IPS-11a (cell line): Measurements from ENCODE around the gene ITGB6.

Experiments used
- H3K4me3 ChIP-seq: one replicate; pipeline ENCODE4 v1.5.1; 2013; ENCODE audit warnings: low read depth, low read length, control low read depth

Gene ITGB6

DNA sequence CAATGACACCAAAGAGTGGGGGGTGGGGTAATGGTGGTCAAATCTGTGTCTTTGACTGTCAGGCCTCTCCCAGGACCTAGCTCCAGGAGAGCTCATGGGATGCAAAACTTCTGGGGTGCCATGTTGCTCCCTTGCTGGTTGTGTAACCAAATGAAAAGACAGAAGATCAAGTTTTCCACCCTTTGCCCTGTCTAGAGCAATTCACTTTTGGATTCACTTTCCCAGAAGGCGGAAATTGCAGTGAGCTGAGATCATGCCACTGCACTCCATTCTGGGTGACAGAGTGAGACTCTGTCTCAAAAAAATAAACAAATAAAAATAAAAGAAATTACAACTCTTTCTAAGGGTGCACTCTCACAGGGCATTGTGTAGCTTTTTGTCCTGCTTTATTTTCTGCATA is 102.7 kb downstream of the ITGB6 start:
- no peak overlapping the region for H3K4me3 ChIP-seq

DNA sequence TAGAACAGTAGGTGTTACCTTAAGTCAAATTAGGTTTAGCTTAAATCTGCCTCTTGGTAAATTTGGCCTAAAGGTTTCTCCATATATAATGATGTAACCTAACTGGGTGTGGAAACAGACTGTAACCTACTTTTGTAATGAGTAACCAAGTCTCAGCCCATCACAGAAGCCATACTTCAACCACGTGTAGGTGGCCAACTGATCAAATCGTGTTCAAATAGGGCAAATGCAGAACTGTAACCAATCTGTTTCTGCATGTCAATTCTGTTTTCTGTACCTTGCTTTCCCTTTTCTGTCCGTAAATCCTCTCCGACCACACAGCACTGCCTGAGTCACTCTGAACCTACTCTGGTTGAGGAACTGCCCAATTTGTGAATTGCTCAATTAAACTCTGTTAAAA is 103.7 kb downstream of the ITGB6 start:
- H3K4me3 ChIP-seq, result no peak overlapping the region

- no peak overlapping the region for H3K4me3 ChIP-seq
Observed at GRCh38 chr2:160092445-160092844, 107.6 kb downstream of the ITGB6 start.

GRCh38 chr2:160091381-160091780 is 108.7 kb downstream of the ITGB6 start:
- H3K4me3 ChIP-seq, result no peak overlapping the region

- no peak overlapping the region for H3K4me3 ChIP-seq
Observed at GRCh38 chr2:160087854-160088745, 112.0 kb downstream of the ITGB6 start.

DNA sequence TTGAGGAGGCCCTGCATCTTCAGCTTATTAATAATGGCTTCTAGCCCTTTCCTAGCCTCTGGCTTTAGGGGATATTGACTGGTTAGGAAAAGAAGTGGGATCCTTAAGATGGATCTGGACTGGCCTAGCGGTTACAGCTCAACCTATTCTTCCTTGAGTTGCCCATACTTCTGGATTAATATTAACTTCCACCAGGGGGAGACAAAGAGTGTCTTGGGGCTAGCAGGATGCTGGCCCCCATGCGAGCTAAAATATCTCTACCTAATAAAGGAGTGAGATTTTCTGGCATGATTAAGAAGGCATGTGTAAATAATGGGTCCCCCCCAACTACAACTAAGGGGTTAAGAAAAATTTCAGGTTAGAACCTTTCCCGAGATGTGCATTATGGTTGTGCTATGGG is 114.4 kb downstream of the ITGB6 start:
- H3K4me3 ChIP-seq, result no peak overlapping the region

DNA sequence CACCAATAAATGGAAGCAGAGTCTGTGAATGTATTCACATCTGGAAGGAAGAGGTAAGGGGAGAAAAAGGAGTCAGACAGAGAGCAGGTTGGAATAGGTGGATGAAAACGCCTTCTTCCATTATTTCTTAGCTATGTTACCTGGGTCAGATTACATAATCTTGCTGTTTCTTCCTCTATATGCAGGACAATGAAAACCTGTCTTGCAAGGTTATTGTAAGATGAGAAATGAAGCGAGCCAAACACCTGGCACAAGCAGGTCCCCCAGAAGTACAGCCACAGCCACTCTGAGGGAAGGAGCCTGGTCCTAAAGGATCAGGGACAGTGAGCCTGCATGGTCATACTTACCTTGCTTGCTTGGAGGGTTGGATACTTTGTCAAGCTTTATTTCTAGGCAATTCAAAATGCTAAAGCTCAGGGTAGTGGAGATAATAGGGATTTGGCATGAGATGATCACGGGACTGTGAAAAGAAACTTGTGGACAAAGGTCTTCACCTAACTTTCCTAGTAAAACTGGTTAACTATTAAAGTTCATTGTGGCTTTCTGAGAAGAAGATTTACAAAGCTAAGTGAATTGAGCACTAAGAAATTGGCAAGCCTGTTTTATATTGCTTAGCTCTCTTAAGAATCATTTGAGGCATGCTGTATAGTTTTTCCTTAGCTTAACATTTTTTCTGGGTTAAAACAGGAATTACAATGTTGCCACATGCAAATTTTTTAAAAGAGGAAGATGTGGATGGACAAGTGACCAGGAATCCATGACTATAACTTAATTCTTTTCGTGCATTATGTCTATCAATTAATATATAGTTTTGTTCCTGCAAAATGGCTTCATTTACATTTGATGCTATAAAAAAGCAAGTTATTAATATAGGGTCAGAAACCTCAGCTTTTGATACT is 121.9 kb downstream of the ITGB6 start:
- H3K4me3 ChIP-seq, result no peak overlapping the region

DNA sequence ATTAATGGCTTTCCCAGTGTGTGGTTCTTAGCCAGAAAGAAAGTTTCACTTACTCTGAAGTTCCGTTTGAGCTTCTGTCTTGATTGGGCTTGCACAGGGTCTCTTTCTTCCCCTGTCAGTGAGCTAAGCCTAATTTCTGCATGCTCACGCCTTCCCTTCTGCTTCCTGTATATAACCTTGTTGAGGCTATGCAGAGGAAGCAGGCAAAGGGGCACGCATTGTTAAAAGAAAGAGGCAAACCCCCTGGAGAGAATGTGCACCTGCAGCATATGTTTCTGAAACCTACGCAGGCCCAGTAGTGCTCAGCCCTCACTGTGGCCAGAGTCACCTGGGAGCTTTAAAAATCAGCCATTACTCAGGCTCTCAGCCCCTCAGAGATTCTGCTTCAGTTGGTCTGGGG is 123.2 kb downstream of the ITGB6 start:
- H3K4me3 ChIP-seq, result no peak overlapping the region

- no peak overlapping the region for H3K4me3 ChIP-seq
Observed at GRCh38 chr2:160076241-160076640, 123.8 kb downstream of the ITGB6 start.

- no peak overlapping the region for H3K4me3 ChIP-seq
Observed at GRCh38 chr2:160075171-160075570, 124.9 kb downstream of the ITGB6 start.

DNA sequence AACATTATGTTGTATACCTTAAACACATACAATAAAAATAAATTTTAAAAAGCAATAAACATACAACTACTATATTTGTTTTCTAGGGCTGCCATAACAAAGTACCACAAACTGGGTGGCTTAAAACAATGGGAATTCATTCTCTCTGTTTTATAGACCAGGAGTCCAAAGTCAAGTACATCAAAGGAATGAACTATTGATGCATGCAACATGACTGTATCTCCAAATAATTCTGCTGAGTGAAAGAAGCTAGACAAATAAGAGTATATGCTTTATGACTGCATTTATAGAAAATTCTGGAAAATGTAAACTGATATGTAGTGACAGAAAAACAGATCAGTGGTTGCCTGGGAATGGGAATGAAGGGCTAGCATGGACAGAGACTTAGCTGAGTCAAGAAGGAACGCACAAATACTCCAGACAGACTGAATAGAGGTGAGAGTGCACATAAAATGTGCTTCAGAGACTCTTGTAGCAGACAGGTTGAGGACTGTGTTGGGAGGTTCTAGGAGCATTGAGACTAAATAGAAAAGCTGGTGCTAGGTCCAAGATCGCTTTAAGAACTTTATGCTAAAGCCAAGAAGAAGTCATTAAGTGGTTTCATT is 126.7 kb downstream of the ITGB6 start:
- H3K4me3 ChIP-seq, result no peak overlapping the region

DNA sequence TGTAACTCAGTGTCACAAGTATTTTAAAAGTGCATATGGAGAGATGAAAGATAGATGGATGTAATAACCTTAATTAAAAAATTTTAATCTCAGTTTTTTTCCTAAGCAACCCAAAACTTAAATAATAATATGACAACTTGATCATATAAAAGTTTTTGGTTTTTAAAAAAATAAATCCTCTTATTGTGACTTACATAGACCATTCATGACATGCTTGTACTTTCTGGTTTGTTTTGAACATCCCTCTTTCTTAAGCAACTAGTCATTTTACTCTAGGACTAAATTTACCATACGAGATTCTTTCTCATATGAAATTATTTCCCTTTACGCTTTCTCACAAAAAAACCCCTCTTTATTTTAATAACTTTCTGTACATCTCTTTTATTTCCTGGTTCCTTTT is 131.2 kb downstream of the ITGB6 start:
- no peak overlapping the region for H3K4me3 ChIP-seq

GRCh38 chr2:160064916-160065315 is 135.2 kb downstream of the ITGB6 start:
- no peak overlapping the region for H3K4me3 ChIP-seq

DNA sequence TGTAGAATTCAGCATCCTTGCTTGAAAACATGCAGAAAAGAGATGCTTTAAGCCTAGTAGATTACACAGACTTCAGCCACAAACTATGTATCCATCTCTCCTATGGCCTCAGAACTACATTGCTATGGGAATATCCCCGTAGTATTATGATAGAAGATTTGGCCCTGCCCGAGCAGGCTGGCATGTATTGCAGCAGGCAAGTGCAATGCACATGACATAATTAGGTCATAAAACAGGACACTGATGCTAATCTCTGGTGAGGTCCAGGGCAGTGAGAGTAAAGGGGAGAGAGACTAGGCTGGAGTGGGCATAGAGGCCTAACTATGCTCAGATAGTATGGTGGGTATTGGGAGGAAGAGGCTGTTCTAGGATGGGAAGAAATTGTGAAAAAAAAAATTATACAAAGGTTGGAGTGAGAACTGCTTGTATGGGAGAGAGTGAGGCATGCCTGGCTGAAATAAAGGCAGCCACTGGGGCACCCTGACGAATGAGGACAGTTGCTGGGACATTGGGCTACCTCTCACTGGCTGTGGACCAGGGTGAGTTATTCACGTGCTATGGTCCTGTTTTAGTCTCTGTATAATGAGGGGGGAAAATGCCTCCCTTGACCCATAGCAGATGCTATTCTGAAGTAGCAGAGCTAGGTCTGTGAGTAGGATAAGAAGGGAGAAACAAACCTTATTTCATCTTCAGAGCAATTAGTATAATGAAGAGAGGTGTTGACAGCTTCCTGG is 136.0 kb downstream of the ITGB6 start:
- no peak overlapping the region for H3K4me3 ChIP-seq

GRCh38 chr2:160063271-160063670 is 136.8 kb downstream of the ITGB6 start:
- H3K4me3 ChIP-seq, result no peak overlapping the region

DNA sequence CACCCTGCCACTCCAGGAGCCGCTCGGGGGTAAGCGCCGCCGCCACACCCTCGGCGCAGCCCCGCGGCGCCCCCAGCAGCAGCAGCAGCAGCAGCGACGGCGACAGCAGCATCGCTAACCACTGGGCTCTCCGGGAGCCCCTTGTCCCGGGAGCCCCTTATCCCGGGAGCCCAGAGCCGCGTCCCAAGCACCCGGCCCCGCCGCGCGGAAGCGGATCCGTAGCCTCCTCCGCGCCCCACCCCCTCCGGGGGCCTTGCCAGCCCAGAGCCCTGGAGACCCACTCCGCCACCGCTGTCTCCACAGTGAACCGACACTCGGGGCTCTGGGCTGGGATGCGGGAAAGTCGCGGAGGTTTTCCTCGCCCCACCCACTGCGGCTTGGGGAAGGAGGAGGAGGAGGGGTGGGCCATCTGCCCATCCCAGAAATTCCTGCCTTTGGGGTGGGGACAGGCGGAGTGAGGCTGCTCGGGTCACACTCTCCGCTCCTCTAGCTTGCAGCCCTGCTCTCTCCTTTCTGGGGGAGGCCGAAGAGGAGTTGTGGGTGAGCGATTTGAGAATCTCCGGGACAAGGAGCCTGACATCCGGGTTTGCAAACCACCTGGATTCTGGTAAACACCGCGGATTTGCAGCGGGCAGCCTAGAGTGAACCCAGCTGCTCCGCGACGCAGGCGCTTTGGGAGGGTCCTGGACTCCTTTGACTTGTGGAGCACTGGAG is 137.6 kb downstream of the ITGB6 start, which contains the start of gene PLA2R1:
Gene PLA2R1, minus strand, starts transcription at position 324 of the 714 bp plus-strand sequence. Its CDS starts 212 bp downstream, at position 112.
- H3K4me3 ChIP-seq, result peak within 1 kb of the TSS; percentile 53

DNA sequence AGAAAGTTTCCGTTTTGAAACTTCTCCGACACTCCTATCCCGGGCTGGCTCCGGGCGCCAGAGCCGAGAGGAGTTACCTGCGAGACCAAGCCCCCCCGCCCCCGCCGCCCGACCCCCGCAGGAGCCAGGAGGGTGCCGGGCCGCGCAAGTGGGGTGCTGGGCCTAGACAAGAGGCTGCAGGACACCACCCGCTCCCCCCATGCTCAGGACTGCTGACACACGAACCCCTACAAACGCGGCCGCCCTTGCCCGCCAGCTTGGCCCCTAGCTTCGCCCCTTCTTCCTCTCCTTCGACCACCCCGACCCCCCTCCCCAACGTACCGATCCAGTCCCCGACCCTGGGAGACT is 138.2 kb downstream of the ITGB6 start:
- H3K4me3 ChIP-seq, result peak overlapping the region; percentile 53

DNA sequence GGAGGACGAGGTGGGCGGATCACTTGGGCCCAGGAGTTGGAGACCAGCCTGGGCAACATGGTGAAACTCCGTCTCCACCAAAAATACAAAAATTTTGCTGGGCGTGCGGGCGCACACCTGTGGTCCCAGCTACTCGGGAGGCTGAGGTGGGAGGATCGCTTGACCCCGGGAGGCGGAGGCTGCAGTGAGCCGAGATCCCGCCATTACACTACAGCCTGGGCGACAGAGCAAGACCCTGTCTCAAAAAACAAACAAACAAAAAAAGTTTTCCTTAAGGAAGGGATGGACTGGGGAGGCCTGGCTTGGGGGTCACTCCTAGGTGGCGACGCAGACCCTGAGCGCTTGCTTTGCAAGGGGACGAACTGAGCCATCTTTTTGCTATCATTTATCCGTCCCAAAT is 138.5 kb downstream of the ITGB6 start:
- H3K4me3 ChIP-seq, result no peak overlapping the region

DNA sequence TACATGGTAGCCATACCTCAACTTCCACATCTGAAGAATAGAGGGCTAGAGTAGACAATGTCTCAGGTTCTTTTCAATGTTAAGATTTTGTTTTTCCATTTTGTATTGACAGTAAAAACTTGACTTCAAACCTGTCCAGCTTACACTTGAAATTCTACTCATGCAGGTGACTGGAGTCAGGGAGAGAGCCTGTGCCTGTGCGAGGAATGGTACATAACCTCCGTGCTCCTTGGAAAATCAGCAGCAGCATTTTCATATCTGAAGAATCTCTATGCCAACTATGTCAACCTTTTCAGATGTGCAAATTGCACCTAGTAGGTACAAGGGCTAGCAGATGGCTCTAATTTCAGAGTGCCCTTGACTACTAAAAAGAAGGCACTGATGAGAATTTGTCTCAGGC is 139.8 kb downstream of the ITGB6 start:
- no peak overlapping the region for H3K4me3 ChIP-seq

- no peak overlapping the region for H3K4me3 ChIP-seq
Observed at GRCh38 chr2:160057356-160057755, 142.7 kb downstream of the ITGB6 start.
